AG10803 (cell line): ENCODE data around the gene KMT2C.
"Not testable (repeated sequence)": the region's sequence is repeated elsewhere in the genome, so short reads cannot be mapped to it uniquely, and the experiment has no call there.

Experiments used
- DNase-seq: peaks from one replicate; pipeline ENCODE4 v3.0.0; 2010; ENCODE audit warnings: low read depth
- H3K4me3 ChIP-seq: 2 replicates; pipeline ENCODE4 v1.5.1; 2011; ENCODE audit warnings: mild to moderate bottlenecking, low read length, control low read depth
- TF ChIP-seq, protein P1 (sequence below): conservative IDR thresholded peaks from 2 replicates; pipeline ENCODE4 v1.5.1; 2011; ENCODE audit warnings: mild to moderate bottlenecking, low read length, control low read depth, inconsistent platforms

Gene KMT2C

DNA sequence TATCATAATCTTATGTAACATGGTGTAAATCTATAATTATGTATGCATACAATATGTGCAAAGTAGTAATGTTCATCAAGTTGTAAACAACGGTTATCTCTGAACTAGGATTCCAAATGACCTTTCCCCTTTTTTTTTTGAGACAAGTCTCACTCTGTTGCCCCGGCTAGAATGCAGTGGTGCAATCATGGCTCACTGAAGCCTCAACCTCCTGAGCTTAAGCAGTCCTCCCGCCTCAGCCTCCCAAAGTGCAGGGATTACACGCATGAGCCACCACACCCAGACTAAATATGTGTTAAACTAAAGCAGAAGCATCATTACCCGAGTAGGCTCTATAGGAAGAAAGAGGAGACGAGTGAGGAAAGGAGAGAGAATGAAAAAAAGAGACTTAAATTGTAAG lies 7.8 kb upstream of the KMT2C start:
- H3K4me3 ChIP-seq = no peak overlapping the region
- DNase-seq = no peak
- TF ChIP-seq, protein P1, sequence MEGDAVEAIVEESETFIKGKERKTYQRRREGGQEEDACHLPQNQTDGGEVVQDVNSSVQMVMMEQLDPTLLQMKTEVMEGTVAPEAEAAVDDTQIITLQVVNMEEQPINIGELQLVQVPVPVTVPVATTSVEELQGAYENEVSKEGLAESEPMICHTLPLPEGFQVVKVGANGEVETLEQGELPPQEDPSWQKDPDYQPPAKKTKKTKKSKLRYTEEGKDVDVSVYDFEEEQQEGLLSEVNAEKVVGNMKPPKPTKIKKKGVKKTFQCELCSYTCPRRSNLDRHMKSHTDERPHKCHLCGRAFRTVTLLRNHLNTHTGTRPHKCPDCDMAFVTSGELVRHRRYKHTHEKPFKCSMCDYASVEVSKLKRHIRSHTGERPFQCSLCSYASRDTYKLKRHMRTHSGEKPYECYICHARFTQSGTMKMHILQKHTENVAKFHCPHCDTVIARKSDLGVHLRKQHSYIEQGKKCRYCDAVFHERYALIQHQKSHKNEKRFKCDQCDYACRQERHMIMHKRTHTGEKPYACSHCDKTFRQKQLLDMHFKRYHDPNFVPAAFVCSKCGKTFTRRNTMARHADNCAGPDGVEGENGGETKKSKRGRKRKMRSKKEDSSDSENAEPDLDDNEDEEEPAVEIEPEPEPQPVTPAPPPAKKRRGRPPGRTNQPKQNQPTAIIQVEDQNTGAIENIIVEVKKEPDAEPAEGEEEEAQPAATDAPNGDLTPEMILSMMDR = no peak

DNA sequence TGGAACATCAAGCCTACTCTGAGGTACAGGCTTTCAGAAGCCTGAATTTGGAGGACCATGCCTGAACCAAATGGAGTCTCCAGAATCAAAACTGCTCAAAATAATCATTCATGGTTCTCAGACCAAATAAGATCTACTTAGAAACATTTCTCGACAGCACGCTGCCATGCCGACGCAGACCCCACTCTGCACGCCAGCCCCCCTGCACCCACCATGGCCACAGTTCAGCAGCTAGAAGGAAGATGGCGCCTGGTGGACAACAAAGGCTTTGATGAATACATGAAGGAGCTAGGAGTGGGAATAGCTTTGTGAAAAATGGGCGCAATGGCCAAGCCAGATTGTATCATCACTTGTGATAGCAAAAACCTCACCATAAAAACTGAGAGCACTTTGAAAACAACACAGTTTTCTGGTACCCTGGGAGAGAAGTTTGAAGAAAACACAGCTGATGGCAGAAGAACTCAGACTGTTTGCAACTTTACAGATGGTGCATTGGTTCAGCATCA lies 6.6 kb upstream of the KMT2C start:
- DNase-seq = no peak
- TF ChIP-seq, protein P1 = no peak
- H3K4me3 ChIP-seq = no peak overlapping the region

DNA sequence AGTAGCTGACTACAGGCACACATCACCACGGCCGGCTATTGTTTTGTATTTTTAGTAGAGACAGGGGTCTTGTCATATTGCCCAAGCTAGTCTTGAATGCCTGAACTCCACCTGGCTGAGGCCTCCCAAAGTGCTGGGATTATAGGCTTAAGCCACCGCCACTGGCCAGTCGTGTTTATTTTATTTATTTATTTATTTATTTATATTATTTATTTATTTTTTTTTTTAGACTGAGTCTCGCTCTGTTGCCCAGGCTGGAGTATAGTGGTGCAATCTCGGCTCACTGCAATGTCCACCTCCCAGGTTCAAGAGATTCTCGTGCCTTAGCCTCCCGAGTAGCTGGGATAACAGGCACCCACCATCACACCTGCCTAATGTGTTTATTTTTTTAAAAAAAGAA lies 6.0 kb upstream of the KMT2C start:
- not testable (repeated sequence) for H3K4me3 ChIP-seq, DNase-seq

DNA sequence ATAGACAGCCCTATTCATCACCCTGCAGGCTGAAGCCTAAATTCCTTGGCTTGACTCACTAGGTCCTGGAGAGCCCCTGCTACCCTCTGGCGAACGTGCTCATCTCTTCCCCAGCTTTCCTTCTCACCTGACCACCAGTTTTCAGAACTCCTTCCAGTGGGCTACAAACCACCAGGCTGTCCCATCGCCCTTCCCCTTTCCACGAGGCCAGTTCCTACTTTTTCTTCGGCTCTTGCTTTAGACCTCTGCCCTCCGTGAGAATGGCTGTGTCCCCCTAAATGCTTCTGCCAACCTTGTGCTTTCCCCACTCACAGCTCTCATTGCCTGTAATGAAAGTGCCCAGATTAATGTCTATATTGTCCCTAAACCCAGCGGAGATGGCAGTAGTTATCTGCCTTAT lies 5.4 kb upstream of the KMT2C start:
- DNase-seq, H3K4me3 ChIP-seq: not testable (repeated sequence)

DNA sequence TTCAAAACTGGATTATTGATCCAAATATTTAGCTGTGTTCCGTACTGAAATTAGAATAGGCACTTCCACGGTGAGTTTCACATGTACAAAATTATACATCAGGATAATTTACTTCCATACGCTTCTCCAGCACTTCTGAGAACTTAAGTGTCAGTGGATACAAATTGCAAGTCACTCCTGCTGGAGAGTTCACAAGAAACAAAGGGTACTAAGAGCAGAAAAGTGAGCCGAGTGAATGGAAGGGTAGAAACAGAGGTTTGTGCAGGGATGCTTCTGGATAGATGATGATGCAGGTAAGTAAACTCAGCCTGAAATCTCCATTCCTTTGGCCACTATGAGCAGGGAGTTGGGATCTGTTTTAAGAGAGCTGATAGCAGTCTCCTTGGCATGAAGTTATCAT lies 2.2 kb upstream of the KMT2C start:
- not testable (repeated sequence) for DNase-seq, H3K4me3 ChIP-seq

DNA sequence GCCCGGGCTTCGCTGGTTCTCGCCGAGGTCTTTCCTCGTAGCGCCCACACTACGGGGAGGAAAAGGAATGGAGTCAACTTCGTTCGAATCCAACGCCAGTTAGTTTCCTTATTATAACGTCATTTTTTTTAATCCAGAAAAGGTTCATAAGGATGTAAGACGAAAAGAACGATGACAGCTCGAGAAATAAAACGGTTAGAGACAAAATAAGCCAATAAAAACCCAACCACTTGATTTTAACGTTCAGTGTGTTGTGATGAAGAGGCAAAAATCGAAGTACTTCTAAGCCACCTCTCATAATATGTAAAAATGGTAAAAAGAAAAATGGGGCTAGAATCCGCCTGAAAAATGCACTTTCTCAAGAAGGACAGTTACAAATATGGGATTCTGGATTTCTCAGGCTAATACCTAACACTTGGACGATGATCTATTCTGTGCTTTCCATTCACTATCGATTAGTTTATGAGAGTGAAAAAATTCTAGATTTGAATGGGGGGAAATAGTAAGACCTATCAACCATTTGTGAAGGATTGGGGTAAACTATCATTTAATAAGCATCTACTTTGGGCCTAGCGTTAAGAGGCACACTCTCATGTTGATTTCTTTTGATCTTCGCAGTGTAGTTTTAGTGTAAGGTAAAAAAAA lies 1.2 kb upstream of the KMT2C start:
- DNase-seq = not testable (repeated sequence)
- peak overlapping the region; percentile 64 for H3K4me3 ChIP-seq

DNA sequence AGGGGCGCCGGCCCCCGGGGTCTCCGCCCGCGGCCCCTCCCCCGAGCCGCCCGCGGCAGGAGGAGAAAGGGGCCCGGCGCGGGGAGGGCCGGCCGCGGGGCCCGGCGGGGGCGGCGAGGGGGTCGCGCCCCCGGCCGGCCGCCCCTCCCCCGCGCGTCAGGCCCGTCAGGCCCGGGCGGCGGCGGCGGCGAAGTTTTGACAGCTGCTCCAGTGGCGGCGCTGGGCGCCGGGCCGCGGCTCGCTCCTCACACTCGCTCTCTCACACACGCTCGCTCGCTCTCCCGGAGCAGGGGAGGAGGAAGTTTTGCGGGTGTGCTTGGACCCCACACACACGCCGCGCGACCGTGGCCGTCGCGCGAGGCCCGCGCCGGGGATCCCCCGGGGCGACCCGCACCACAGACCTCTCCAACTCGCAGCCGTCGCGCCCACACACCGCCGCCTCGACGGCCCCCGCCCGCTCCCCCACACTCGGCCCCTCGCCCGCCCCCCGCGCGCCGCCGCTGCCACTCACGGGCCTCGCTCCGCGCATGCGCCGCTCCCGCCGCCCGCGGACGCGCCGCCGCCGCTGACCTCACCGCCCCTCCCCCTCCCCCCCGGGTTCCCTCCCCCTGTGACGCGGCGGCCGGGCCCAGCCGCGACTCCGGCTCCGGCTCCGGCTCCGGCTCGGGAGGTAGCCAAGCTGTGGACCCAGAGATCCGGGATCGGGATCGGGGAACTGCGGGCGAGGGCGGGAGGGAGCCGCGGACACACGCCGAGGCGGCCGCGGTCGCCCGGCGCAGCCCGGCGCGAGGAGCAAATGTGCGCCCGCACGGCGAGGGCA lies 518 bp upstream of the KMT2C start:
- DNase-seq = peak; percentile 92

DNA sequence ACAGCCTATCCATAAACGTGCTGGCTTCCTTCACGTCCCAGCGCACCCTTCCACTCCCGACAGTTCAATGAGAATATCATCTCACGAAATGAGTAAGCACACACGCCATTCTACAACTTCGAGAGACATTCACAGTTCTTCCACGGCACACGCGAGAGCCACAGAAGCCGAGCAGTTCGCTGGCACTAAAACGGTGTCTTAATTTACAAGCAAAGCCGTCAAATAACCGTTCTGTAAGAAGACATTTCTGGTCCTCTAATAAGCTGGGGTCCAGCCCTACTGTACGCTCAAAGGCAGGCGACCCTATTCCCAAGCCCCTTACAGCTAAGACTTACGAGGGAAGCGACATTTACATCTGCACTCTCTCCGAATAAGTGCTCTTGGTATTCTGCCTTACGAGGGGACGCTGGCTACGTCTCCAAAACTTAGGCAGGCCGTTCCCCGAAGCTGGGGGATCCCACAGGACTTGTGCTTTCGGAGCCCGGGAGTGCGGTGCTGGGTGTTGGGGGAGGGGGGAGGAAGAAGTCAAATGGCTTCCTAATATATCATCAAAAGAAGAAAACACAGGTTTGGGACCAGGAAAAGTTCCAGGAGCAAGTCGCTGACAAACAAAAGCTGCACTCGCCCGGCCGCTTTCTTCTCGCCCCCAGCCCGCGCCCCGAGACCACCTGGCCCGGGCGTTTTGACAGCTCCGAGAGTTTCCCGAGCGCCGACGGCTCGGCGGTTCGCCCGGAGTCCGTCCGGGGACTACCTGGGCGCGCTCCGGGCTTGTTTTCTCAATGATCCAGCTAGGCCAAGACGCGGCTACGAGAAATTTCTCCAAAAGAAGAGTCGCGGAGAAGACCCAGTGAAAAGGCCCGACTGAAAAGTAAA lies 1.1 kb downstream of the KMT2C start:
- peak overlapping the region; percentile 74 for H3K4me3 ChIP-seq
- peak; percentile 38 for DNase-seq

More for the DNA sequence above, 518 bp upstream of the KMT2C start:
- peak overlapping the region; percentile 64 for H3K4me3 ChIP-seq
- TF ChIP-seq, protein P1 = no peak

DNA sequence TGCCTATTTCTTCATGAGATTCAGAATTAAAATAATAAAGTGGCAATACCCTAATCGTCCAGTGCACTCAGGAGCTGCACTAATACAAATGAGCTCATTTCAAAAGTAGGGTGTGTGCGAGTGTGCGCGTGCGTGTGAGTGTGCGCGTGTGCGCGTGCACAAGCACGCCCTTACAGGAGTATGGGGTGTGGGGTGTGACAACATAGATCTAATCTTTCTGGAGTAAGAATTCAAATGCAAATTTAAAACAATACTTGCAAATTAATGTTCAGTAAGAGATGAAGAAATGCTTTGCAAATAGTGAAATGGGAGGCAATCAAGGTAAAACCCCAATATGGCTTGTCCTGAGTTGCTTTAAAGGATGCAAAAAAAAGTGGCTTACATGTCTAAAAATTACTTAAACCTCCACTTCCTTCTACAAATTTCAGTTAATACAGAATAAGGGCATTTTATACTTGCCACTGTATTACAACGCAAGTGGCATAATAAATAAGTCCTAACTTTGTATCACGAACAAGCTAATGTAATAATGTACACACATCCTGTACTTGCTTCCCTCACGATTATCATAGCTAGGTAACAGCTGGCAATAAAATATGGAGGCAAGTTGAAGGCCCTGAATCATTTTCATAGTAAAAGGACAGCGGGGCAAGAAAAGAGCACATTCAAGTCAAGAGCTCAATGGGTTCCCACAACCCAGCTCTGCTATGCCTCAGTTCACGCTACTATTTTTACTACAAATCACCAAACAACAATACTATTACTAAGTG lies 1.9 kb downstream of the KMT2C start:
- not testable (repeated sequence) for DNase-seq

DNA sequence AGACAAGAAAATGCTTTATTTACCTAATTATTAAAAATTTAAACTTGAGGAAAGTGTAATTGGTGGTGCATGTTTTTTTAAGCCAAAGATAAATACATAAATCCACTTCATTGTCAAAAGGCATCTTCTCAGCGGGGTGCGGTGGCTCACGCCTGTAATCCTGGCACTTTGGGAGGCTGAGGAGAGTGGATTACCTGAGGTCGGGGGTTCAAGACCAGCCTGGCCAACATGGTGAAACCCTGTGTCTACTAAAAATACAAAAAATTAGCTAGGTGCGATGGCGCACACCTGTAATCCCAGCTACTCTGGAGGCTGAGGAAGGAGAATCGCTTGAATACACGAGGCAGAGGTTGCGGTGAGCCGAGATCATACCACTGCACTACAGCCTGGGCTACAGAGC lies 3.1 kb downstream of the KMT2C start:
- H3K4me3 ChIP-seq = peak overlapping the region; percentile 0; the same call in 1 of the 2 replicates
- DNase-seq = not testable (repeated sequence)

More for the DNA sequence above, 1.9 kb downstream of the KMT2C start:
- peak overlapping the region; percentile 74 for H3K4me3 ChIP-seq
